HepG2 (cell line): Measurements from ENCODE around the gene TSNAXIP1.

Experiments used
- MTA3 ChIP-seq: sonication (generic); formaldehyde crosslinking; IDR thresholded peaks from 2 replicates; pipeline ENCODE4 v1.4.0; 2020; ENCODE audit warnings: missing genetic modification reagents
- TAF1 ChIP-seq: sonication (generic); formaldehyde crosslinking; IDR thresholded peaks from 2 replicates; pipeline ENCODE4 v1.4.0; 2020; ENCODE audit warnings: missing genetic modification reagents
- ZEB1 ChIP-seq: IDR thresholded peaks from 2 replicates; pipeline ENCODE4 v1.6.1; 2012; ENCODE audit warnings: mild to moderate bottlenecking, low read depth, inconsistent platforms; ENCODE audit not compliant: insufficient replicate concordance
- ZNF20 ChIP-seq: sonication (generic); formaldehyde crosslinking; IDR thresholded peaks from 2 replicates; pipeline ENCODE4 v1.4.0; 2020; ENCODE audit warnings: mild to moderate bottlenecking, moderate library complexity, missing genetic modification reagents
- TF ChIP-seq, protein P1 (sequence below): sonication (generic); formaldehyde crosslinking; IDR thresholded peaks from 2 replicates; pipeline ENCODE4 v1.5.0; 2020; ENCODE audit warnings: mild to moderate bottlenecking, missing genetic modification reagents, moderate library complexity

DNA sequence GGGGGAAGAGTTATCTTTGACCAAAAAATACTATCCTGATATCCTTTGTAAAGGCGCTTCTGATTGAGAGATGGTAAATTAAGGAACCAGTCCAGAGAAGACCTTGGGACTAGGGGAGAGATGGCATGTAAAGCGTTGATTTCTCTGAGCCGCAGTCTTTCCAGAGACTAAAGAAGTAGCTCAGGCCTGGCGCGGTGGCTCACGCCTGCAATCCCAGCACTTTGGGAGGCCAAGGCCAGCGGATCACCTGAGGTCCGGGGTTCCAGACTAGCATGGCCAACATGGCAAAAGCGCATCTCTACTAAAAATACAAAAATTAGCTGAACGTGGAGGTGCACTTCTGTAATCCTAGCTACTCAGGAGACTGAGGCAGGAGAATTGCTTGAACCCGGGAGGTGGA lies 41.4 kb downstream of the TSNAXIP1 start:
- TF ChIP-seq ZNF20 (CRISPR knock-in tag): no peak
- TF ChIP-seq TAF1 (CRISPR knock-in tag): no peak
- TF ChIP-seq, protein P1, sequence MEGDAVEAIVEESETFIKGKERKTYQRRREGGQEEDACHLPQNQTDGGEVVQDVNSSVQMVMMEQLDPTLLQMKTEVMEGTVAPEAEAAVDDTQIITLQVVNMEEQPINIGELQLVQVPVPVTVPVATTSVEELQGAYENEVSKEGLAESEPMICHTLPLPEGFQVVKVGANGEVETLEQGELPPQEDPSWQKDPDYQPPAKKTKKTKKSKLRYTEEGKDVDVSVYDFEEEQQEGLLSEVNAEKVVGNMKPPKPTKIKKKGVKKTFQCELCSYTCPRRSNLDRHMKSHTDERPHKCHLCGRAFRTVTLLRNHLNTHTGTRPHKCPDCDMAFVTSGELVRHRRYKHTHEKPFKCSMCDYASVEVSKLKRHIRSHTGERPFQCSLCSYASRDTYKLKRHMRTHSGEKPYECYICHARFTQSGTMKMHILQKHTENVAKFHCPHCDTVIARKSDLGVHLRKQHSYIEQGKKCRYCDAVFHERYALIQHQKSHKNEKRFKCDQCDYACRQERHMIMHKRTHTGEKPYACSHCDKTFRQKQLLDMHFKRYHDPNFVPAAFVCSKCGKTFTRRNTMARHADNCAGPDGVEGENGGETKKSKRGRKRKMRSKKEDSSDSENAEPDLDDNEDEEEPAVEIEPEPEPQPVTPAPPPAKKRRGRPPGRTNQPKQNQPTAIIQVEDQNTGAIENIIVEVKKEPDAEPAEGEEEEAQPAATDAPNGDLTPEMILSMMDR (CRISPR knock-in tag): no peak
- TF ChIP-seq ZEB1: no peak
- no peak for TF ChIP-seq MTA3 (CRISPR knock-in tag)
